ENCODE data around the gene KNDC1.

- TF ChIP-seq SMC3 (conservative IDR thresholded peaks at IDR 0.05; ENCODE audit: poor library complexity) (no peak), CTCF (IDR thresholded peaks at IDR 0.05; ENCODE audit: poor library complexity, severe bottlenecking) (no peak), EZH2 (IDR thresholded peaks at IDR 0.05; ENCODE audit: borderline replicate concordance, insufficient read depth, low read length, poor library complexity, severe bottlenecking) (no peak), POLR2AphosphoS5 (IDR thresholded peaks at IDR 0.05) (no peak), EP300 (conservative IDR thresholded peaks at IDR 0.05; ENCODE audit: poor library complexity, severe bottlenecking) (no peak)
Measured at GRCh38 chr10:133215586-133215985, 55.6 kb downstream of the KNDC1 start.
